Mesothelial cell of epicardium (in vitro differentiated cells): ENCODE measurements around the gene STK10. TPM values are rescaled to one million over a fixed set of nuclear protein-coding genes. Genes with fewer than 3 reads are reported as not detected.
A peak's percentile ranks its signal among the peaks of the same experiment; 100 is the strongest.

Experiments used
- DNase-seq, 2 experiments: peaks; one replicate each; pipeline ENCODE4 v3.0.0; 2021; ENCODE audit warnings: low spot score in 2 of 2; ENCODE audit not compliant: unreplicated experiment in 2 of 2
- H3K27ac Mint-ChIP-seq: 2 replicates; pipeline ENCODE4 v1.8.0; 2021; ENCODE audit warnings: mixed read lengths
- H3K27me3 Mint-ChIP-seq: 2 replicates; pipeline ENCODE4 v1.8.0; 2021; ENCODE audit warnings: low read depth, mixed read lengths
- H3K36me3 Mint-ChIP-seq: 2 replicates; pipeline ENCODE4 v1.8.0; 2021; ENCODE audit warnings: mixed read lengths
- H3K4me1 Mint-ChIP-seq: 2 replicates; pipeline ENCODE4 v1.8.0; 2021; ENCODE audit warnings: mixed read lengths
- H3K4me3 Mint-ChIP-seq: 2 replicates; pipeline ENCODE4 v1.8.0; 2021; ENCODE audit warnings: mild to moderate bottlenecking, moderate library complexity, mixed read lengths
- H3K9me3 Mint-ChIP-seq: 2 replicates; pipeline ENCODE4 v1.8.0; 2021; ENCODE audit warnings: mixed read lengths
- total RNA-seq: library from RNA; stranded (reverse); gene quantifications from 3 replicates; pipeline ENCODE4 v1.2.1, GENCODE V29; 2021
- TF ChIP-seq, protein P1 (sequence below): fragments of 200-600 bp; sonication (generic); IDR thresholded peaks from one replicate; pipeline ENCODE4 v1.5.0; 2021; ENCODE audit warnings: antibody characterized with exemption; ENCODE audit not compliant: unreplicated experiment

The STK10 gene
- total RNA-seq, 1 donor from 2014 or later, result 15.5 TPM

GRCh38 chr5:172005708-172006320 is 182.2 kb downstream of the STK10 start:
- H3K9me3 Mint-ChIP-seq, result no peaks in the 10 kb centered on the region
- peak overlapping the region; percentile 95 for H3K27ac Mint-ChIP-seq
- no peaks in the 10 kb centered on the region for H3K27me3 Mint-ChIP-seq
- H3K4me3 Mint-ChIP-seq, result peak overlapping the region; percentile 94
- TF ChIP-seq, protein P1, sequence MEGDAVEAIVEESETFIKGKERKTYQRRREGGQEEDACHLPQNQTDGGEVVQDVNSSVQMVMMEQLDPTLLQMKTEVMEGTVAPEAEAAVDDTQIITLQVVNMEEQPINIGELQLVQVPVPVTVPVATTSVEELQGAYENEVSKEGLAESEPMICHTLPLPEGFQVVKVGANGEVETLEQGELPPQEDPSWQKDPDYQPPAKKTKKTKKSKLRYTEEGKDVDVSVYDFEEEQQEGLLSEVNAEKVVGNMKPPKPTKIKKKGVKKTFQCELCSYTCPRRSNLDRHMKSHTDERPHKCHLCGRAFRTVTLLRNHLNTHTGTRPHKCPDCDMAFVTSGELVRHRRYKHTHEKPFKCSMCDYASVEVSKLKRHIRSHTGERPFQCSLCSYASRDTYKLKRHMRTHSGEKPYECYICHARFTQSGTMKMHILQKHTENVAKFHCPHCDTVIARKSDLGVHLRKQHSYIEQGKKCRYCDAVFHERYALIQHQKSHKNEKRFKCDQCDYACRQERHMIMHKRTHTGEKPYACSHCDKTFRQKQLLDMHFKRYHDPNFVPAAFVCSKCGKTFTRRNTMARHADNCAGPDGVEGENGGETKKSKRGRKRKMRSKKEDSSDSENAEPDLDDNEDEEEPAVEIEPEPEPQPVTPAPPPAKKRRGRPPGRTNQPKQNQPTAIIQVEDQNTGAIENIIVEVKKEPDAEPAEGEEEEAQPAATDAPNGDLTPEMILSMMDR, result no peak
- DNase-seq, result peak in 1 of 2 experiments; percentile 58
- peaks cover 49% of the 10 kb centered on the region for H3K4me1 Mint-ChIP-seq
- no peaks in the 10 kb centered on the region for H3K36me3 Mint-ChIP-seq

GRCh38 chr5:172004824-172005237 is 183.2 kb downstream of the STK10 start:
- TF ChIP-seq, protein P1, result no peak
- no peaks in the 10 kb centered on the region for H3K27me3 Mint-ChIP-seq

DNA sequence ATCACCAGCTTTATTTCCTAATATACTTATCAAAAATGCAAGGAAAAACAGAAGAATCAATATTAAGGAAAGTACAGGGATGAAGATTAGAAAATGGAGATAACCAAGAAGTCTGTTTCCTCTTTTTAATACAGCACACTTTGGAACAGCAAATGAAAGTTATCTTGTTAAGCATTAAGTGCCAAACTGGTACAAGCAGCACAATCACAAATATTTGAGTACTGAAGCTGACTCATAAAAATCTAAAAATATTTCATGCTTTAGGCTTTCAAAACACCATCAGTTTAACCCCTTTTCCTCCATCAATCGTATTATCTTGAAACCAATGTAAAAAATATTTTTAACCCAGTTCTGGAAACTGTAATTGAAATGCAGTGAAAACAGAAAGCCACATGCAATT is 184.3 kb downstream of the STK10 start:
- peak overlapping the region; percentile 69 for H3K27ac Mint-ChIP-seq
- H3K4me3 Mint-ChIP-seq, result no peak overlapping the region
- peaks cover 45% of the 10 kb centered on the region for H3K4me1 Mint-ChIP-seq
- H3K9me3 Mint-ChIP-seq, result no peaks in the 10 kb centered on the region
- no peak for DNase-seq
- H3K27me3 Mint-ChIP-seq, result no peaks in the 10 kb centered on the region
- H3K36me3 Mint-ChIP-seq, result no peaks in the 10 kb centered on the region
- TF ChIP-seq, protein P1, result no peak

More at GRCh38 chr5:172004824-172005237, 183.2 kb downstream of the STK10 start:
- peak overlapping the region; percentile 95 for H3K27ac Mint-ChIP-seq
- peaks cover 43% of the 10 kb centered on the region for H3K4me1 Mint-ChIP-seq
- no peaks in the 10 kb centered on the region for H3K9me3 Mint-ChIP-seq
- no peak for DNase-seq
- no peaks in the 10 kb centered on the region for H3K36me3 Mint-ChIP-seq
- peak overlapping the region; percentile 94 for H3K4me3 Mint-ChIP-seq

DNA sequence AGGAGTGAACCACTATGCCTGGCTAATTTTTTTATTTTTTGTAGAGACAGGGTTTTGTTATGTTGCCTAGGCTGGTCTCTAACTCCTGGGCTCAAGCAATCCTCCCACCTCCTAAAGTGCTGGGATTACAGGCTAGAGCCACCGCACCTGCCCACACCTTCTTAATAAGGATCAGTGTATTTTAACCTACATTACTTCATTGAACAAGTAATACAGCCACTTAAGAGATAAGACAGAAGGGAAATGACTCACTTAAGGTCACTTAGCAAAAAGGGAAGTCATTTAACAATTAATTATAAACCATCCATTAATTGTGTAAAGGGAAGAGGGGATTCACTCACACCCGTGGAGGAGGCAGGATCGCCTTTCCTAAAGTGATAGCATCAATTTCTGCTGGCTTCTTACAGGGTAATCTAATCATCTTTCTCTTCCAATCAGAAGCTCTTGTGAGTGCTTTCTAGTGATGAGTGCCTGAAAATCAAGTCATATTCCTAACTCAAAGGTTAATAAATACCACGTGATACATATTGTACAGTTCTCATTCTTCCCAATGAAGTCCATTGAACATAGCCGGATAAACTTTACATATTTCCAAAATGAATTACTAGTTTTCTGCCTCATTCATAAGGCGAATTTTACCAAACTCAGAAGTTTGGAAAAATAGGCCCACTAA is 185.0 kb downstream of the STK10 start:
- H3K9me3 Mint-ChIP-seq, result no peaks in the 10 kb centered on the region
- H3K27me3 Mint-ChIP-seq, result no peaks in the 10 kb centered on the region
- H3K4me3 Mint-ChIP-seq, result no peak overlapping the region
- no peak for DNase-seq
- peak overlapping the region; percentile 69 for H3K27ac Mint-ChIP-seq
- no peaks in the 10 kb centered on the region for H3K36me3 Mint-ChIP-seq
- H3K4me1 Mint-ChIP-seq, result peaks cover 41% of the 10 kb centered on the region
- TF ChIP-seq, protein P1, result no peak

DNA sequence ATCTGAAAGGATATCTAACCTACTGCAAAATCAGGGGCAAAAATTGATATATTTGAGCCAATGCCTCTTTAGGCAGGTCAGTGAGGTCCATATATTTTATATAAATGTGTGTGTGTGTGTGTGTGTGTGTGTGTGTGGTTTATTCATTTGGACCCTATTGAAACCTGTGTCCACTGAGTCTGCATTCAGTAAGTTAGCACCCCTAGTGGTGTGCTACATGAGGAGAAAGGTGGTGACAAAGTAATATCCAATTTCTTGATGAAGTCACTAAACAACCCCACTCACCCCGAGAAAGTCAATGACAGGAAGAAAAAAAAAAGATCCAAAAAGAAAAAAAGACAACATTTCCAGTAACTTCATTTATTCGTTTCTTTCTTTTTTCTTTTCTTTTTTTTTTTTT is 185.7 kb downstream of the STK10 start:
- Mint-ChIP-seq H3K27ac (no peak overlapping the region), H3K27me3 (no peaks in the 10 kb centered on the region), H3K4me3 (no peak overlapping the region)

More for the DNA sequence above, 185.7 kb downstream of the STK10 start:
- Mint-ChIP-seq H3K4me1 (peaks cover 41% of the 10 kb centered on the region), H3K9me3 (no peaks in the 10 kb centered on the region), H3K36me3 (no peaks in the 10 kb centered on the region)
- DNase-seq, result no peak
- TF ChIP-seq, protein P1, result peak; percentile 22
